Activated naive CD4-positive, alpha-beta T cell treated with anti-CD3 and anti-CD28 coated beads, Interleukin-2, amount 10 ng/mL, durations not matched to agents 5 hours and 36 hours (primary cell): ENCODE results near the gene FBXW2. TPM values are rescaled to one million over a fixed set of nuclear protein-coding genes. Genes with fewer than 3 reads are reported as not detected.

Experiments
- total RNA-seq, 2 experiments: library from RNA; stranded (reverse); gene quantifications; one replicate each; pipeline ENCODE4 v1.2.3, GENCODE V29; 2021

Gene FBXW2
- 10 to 100 TPM; 80.6 to 84.7 TPM for total RNA-seq

DNA sequence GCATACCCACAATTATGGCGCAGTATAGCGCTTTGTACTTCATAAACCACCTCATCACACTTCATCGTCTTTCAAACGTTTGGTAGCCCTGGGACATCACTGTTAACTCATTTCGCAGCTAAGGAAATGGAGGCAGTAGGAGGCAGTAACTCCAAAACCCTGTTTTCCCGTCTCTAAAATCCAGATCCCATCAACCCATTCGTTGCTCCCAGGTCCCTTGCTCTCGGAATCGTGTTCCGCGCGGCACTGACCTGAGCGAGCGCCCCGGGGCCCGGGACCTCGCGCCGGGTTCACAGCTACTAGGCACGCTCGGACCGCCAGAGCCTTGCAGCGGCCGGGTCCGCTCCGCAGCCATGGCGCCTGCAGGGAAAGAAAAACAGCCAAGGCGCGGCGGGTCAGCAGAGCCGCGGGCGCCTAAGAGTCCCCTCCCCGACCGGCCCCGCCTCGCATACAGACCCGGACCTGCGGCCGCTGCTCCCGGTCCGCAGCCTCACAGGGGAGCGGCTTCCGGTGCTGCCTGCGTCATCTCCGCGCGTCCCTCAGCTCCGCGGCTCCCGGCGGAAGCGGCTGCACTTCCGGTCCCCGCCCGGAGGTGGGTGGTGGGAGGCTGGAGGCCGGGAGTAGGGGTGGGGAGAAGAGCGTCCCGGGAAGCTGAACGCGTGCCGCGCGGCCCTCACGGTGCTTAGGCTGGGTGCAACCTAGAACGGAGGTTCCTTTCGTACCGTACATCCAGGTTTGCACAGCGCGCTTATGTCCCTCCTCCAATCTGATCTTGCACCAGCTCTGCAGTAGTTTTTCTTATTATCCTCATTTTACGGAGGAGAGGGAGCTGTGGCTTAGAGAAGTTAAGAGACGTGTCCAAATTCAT, at the start of gene FBXW2:
FBXW2 (minus strand) TSS at position 519 of the 868 bp plus-strand sequence. CDS start 5,158 bp downstream, outside the sequence.

DNA sequence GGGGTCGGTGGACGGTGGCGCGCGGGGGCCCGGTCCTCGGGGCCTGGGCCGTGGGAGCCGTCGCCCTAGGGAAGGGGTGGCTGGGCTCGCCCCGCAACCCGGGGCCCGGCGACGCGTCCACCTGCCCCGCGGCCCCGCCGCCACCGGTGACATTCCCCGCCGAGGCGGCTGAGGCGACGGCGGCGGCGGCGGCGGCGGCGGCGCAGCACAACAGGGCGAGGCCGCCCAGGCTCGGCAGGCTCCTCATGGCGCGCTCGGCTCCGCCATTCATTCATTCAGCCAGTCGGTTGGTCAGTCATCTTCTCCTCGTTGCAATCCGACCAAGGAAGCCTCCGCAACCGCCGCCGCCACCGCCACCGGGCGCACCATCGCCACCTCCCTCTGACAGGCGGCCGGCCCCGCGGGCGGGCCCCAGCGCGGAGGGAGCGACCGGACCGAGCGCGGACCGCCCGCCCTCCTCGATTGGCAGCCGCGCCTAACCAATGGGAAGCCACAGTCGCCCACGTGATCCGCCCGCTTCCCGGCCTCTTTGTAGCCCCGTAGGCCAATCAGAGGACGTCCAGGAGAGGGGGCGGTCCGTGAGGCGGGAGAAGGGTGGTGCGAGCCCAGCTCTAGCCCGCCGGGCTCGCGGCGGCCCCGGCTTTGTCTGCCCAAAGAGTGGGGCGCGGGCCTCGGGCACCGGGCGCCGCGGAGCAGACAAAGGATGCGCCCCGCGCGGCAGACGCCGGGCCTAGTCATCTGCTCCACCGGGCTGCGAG, 78.9 kb downstream of the FBXW2 start, which contains the start of gene MEGF9:
MEGF9 (minus strand) TSS at position 383 of the 758 bp plus-strand sequence; CDS start at position 271, 112 bp downstream.

Other genes with a start within 250 kb of the FBXW2 start
- 10 to 100 TPM; 78.5 to 83.7 TPM for gene CDK5RAP2, start 213.2 kb downstream of the FBXW2 start, total RNA-seq
- 10 to 100 TPM; 11.0 to 12.0 TPM for gene MEGF9, start 78.9 kb downstream of the FBXW2 start, total RNA-seq
- gene PSMD5, start 49.5 kb upstream of the FBXW2 start, total RNA-seq = 10 to 100 TPM; 41.7 to 50.4 TPM
- 100 to 1,000 TPM; 310 to 311 TPM for gene PHF19, start 83.8 kb upstream of the FBXW2 start, total RNA-seq
- gene TRAF1, start 133.4 kb upstream of the FBXW2 start, total RNA-seq = 10 to 100 TPM; 76.4 to 77.1 TPM